Measurements from ENCODE around the gene RPS6KB1.
"Not testable (repeated sequence)": the region's sequence is repeated elsewhere in the genome, so short reads cannot be mapped to it uniquely, and the experiment has no call there.

Gene RPS6KB1

DNA sequence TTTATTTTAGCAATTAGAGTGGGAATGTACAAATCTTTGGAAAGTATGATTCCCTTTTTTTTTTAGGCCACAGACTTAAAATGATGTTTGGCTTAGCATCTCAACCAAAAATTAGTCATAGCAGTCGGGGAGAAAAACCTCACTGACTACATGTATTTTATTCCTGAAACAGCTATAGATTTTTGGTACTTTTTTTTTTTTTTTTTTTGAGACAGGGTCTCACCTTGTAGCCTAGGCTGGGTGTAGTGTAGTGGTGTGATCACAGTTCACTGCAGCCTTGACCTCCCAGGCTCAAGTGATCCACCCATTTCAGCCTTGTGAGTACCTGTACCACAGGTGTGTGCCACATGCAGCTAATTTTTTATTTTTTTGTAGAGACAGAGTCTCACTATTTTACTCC lies 48.2 kb downstream of the RPS6KB1 start:
- no peak overlapping the region for H3K27ac ChIP-seq
- TF ChIP-seq, protein P1, sequence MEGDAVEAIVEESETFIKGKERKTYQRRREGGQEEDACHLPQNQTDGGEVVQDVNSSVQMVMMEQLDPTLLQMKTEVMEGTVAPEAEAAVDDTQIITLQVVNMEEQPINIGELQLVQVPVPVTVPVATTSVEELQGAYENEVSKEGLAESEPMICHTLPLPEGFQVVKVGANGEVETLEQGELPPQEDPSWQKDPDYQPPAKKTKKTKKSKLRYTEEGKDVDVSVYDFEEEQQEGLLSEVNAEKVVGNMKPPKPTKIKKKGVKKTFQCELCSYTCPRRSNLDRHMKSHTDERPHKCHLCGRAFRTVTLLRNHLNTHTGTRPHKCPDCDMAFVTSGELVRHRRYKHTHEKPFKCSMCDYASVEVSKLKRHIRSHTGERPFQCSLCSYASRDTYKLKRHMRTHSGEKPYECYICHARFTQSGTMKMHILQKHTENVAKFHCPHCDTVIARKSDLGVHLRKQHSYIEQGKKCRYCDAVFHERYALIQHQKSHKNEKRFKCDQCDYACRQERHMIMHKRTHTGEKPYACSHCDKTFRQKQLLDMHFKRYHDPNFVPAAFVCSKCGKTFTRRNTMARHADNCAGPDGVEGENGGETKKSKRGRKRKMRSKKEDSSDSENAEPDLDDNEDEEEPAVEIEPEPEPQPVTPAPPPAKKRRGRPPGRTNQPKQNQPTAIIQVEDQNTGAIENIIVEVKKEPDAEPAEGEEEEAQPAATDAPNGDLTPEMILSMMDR (IDR thresholded peaks at IDR 0.05), result no peak
- no peak for TF ChIP-seq ZFX (IDR thresholded peaks at IDR 0.05; ENCODE audit: borderline replicate concordance)

DNA sequence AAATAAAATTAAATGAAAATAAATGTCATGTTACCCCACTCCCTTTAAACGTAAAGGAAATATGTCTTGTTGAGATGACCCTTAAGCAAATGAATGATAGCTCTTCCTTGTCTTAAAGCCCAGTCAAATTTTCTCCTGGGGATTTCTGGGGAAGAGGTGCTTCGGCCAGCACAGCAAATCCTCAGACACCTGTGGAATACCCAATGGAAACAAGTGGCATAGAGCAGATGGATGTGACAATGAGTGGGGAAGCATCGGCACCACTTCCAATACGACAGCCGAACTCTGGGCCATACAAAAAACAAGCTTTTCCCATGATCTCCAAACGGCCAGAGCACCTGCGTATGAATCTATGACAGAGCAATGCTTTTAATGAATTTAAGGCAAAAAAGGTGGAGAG lies 53.5 kb downstream of the RPS6KB1 start:
- H3K27ac ChIP-seq, result not testable (repeated sequence)

DNA sequence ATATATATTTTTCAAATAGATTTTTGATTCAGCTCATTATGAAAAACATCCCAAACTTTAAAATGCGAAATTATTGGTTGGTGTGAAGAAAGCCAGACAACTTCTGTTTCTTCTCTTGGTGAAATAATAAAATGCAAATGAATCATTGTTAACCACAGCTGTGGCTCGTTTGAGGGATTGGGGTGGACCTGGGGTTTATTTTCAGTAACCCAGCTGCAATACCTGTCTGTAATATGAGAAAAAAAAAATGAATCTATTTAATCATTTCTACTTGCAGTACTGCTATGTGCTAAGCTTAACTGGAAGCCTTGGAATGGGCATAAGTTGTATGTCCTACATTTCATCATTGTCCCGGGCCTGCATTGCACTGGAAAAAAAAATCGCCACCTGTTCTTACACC lies 54.4 kb downstream of the RPS6KB1 start:
- H3K27ac ChIP-seq, result not testable (repeated sequence)

DNA sequence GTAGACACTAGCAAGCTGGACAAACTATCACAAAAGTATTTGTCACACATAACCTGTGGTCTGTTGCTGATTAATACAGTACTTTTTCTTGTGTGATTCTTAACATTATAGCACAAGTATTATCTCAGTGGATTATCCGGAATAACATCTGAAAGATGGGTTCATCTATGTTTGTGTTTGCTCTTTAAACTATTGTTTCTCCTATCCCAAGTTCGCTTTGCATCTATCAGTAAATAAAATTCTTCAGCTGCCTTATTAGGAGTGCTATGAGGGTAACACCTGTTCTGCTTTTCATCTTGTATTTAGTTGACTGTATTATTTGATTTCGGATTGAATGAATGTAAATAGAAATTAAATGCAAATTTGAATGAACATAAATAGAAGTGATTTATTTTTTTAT lies 57.1 kb downstream of the RPS6KB1 start:
- H3K27ac ChIP-seq, result no peak overlapping the region
- TF ChIP-seq ZFX (IDR thresholded peaks at IDR 0.05; ENCODE audit: borderline replicate concordance), result no peak
- TF ChIP-seq, protein P1 (IDR thresholded peaks at IDR 0.05), result no peak

DNA sequence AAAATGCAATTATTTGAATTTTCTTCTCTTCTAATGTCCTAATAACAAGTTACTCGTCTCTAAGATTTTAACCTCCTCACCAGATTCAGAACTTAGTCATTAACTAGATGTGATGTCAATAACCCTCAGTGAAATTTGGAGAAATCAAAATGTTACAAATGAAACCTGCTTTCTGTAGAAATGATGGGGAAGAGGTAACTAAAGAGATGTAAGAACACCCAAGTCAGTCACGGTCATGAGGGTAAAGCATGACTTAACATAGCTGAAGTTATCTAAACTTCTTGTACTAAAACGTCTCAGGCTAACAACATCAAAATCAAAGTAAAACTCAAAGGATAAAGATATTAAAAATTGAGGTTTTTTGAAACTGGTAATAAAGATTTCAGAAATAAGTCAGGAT lies 61.9 kb downstream of the RPS6KB1 start:
- TF ChIP-seq, protein P1 (IDR thresholded peaks at IDR 0.05), result no peak
- no peak for TF ChIP-seq ZFX (IDR thresholded peaks at IDR 0.05; ENCODE audit: borderline replicate concordance)
- H3K27ac ChIP-seq, result no peak overlapping the region

DNA sequence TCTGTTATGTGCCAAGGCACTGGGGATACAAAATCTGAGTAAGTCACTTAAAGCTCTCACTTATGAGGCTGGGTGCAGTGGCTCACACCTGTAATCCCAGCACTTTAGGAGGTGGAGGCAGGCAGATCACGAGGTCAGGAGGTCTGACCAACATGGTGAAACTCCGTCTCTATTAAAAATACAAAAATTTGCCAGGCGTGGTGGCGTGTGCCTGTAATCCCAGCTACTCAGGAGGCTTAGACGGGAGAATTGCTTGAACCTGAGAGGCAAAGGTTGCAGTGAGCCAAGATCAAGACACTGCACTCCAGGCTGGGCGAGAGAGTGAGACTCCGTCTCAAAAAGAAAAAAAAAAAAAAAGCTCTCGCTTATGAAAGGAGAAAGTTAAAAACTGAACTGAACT lies 66.7 kb downstream of the RPS6KB1 start:
- not testable (repeated sequence) for H3K27ac ChIP-seq

DNA sequence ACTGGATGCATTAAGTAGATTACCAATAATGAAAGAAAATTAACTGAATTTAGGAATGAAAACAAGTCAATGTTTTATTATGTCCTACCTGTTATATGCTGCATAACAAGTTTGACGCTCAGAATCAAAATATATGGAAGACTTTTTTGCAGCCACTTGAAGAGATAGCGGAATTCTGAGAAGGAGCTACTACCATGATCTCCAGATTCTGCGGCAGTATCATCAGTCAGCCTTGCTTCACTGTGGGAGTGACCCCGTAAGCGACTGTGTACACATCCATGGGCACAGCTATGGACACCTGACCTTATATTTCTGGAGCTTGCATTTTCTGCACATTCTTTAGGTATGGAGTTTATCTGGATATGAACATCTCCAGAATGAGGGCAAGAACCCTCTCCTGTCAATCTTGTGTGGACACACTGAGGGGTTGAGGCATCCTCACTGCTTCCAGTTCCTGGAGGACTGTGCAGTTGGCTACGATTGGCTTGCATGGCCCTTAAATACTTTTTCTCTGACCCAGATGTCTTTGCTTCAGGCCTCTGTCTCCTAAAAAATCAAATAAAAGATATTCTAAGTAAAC lies 69.9 kb downstream of the RPS6KB1 start:
- TF ChIP-seq, protein P1 (IDR thresholded peaks at IDR 0.05), result no peak
- no peak for TF ChIP-seq ZFX (IDR thresholded peaks at IDR 0.05; ENCODE audit: borderline replicate concordance)
- H3K27ac ChIP-seq, result no peak overlapping the region

DNA sequence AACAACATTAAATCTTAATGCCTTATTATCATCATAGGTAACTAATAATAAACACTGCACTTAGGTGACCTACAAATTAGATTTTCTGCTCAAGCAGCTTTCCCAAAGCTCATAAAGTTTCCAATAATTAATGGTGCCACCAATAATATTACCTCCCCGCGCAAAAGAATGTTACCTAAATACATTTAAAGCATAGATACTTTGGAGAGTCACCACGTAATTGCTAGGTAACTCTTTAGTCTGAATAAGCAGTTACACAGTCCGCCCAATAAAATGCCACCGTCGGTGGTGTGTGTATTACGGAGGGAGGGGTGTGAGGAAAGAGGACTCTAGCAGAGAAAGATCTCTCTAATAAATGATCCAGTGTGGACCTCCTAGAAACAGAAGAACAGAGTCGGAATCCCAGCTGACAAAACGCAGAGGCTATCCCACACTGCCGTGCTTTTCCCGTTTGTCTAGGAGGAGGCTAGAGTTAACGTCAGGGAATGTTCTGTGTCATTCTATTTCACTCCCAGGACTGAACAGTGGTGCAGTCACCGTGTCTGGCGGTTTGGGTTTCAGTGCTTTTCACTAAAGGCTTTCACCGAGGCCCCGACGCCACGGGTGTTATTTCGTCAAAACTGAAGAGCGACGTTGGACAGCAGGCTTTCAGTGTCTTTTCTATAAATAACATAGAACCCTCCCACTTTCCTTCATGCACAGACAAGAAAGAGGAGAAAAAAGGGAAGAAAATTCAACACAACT lies 71.0 kb downstream of the RPS6KB1 start:
- peak overlapping the region; percentile 83 for H3K27ac ChIP-seq
- TF ChIP-seq ZFX (IDR thresholded peaks at IDR 0.05; ENCODE audit: borderline replicate concordance), result no peak
- TF ChIP-seq, protein P1 (IDR thresholded peaks at IDR 0.05), result no peak

Data from 22Rv1 (cell line).